ENCODE results near the gene MTUS2.

DNA sequence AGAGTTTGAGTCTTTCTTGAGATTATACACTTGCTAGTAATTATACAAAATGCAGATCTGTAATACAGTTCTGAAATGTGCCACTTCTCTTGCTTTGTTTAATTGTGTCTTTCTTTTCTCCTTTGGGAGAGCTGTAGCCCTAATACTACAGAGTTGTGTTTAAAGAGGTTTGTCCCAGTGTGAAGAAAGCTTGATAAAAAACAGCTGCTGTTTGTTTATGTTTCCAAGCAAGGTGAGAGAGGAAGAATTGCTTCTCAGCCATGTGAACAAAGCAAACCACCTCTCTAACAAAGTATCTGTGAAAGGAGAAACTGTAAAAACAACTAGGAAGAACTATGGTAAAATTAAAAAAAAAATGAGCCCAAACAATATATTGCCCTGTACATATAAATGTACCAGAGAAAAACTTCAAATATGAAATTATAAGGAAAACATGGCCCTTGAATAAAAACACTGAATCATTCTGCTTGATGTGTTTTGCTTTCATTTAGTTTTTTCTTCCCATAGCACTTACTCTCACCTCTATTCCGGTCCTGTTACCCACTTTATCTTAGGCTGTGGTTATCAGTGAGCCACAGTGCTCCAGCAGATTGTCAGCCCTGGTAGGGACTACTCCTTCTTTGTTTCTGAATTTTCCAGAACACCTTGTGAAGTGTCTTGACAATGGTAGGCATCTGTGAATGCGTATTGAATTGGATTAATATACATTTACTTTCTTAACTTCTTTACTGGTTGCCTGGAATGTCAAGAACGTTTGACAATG is 257.1 kb downstream of the MTUS2 start:
- TF ChIP-seq CTCF (IDR thresholded peaks at IDR 0.05; ENCODE audit: control extremely low read depth in 1 of 3, insufficient read depth in 1 of 3, low read depth in 1 of 3, low read length in 3 of 3), result no peak
- no peak for TF ChIP-seq TCF12 (IDR thresholded peaks at IDR 0.05; ENCODE audit: low read depth, low read length)
